GM06990 (cell line): ENCODE results near the gene TXN2.
"Not testable (repeated sequence)": the region's sequence is repeated elsewhere in the genome, so short reads cannot be mapped to it uniquely, and the experiment has no call there.

Experiments
- DNase-seq: peaks from one replicate; pipeline ENCODE4 v3.0.0-alpha.2; 2011; ENCODE audit not compliant: insufficient read length; ENCODE audit errors: extremely low read depth
- H3K27me3 ChIP-seq: replicated peaks from 2 replicates; pipeline ENCODE4 v1.6.0; 2011; ENCODE audit warnings: low read length; ENCODE audit not compliant: control insufficient read depth, insufficient read depth
- H3K36me3 ChIP-seq: 2 replicates; pipeline ENCODE4 v1.5.1; 2011; ENCODE audit warnings: low read length; ENCODE audit not compliant: control insufficient read depth, insufficient read depth
- H3K4me3 ChIP-seq: replicated peaks from 2 replicates; pipeline ENCODE4 v1.5.1; 2011; ENCODE audit warnings: low read depth, mild to moderate bottlenecking, control low read depth, low read length
- CTCF ChIP-seq: IDR thresholded peaks from 2 replicates; pipeline ENCODE4 v1.5.1; 2011; ENCODE audit warnings: low read length, control low read depth, mild to moderate bottlenecking, inconsistent platforms; ENCODE audit not compliant: insufficient read depth, poor library complexity, severe bottlenecking

The TXN2 gene

GRCh38 chr22:36456464-36456845 is 25.0 kb downstream of the TXN2 start:
- Histone ChIP-seq H3K27me3 (no peaks in the 10 kb centered on the region), H3K36me3 (no peaks in the 10 kb centered on the region), H3K4me3 (no peak overlapping the region)
- no peak for TF ChIP-seq CTCF
- no peak for DNase-seq

GRCh38 chr22:36455571-36456463 is 25.6 kb downstream of the TXN2 start:
- DNase-seq, result no peak
- no peaks in the 10 kb centered on the region for H3K27me3 ChIP-seq
- H3K4me3 ChIP-seq, result peak overlapping the region; percentile 62
- H3K36me3 ChIP-seq, result no peaks in the 10 kb centered on the region
- TF ChIP-seq CTCF, result no peak

DNA sequence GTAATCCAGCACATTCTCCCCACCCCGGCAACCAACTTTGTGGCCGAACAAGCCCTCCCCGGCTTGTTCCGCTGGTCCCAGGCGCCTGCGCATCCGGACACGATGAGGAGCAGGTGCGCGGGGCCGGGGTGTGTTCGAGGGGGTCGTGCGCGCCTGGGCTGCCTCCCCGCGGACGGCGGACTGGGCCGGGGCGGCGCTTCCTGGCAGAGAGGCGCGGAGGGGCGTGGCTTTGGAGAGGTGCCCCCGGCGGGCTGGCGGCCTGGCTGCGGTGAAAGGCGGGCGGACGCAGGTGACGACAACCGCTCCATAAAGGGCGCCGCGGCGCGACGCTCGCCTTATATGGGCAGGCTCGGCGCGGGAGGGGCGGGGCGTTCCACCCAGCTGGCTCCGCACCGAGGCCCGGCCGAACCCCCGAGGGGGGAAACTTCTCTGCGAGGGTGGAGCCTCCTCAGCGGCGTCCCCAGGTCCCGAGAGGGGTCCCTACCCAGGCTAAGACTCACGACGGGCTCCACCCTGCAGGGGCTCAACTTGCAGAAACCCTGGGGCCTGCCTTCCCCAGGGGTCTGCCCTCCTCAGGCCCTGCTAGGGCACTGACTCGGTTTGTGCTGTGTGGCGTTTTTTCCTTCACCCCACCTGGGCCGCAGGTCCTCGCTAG is 26.4 kb downstream of the TXN2 start:
- Histone ChIP-seq H3K4me3 (peak overlapping the region; percentile 62), H3K27me3 (no peaks in the 10 kb centered on the region), H3K36me3 (no peaks in the 10 kb centered on the region)
- peak; percentile 95 for DNase-seq
- TF ChIP-seq CTCF, result no peak

GRCh38 chr22:36453855-36454378 is 27.5 kb downstream of the TXN2 start:
- H3K4me3 ChIP-seq, result no peak overlapping the region
- DNase-seq, result no peak
- no peaks in the 10 kb centered on the region for H3K36me3 ChIP-seq
- H3K27me3 ChIP-seq, result no peaks in the 10 kb centered on the region
- no peak for TF ChIP-seq CTCF

DNA sequence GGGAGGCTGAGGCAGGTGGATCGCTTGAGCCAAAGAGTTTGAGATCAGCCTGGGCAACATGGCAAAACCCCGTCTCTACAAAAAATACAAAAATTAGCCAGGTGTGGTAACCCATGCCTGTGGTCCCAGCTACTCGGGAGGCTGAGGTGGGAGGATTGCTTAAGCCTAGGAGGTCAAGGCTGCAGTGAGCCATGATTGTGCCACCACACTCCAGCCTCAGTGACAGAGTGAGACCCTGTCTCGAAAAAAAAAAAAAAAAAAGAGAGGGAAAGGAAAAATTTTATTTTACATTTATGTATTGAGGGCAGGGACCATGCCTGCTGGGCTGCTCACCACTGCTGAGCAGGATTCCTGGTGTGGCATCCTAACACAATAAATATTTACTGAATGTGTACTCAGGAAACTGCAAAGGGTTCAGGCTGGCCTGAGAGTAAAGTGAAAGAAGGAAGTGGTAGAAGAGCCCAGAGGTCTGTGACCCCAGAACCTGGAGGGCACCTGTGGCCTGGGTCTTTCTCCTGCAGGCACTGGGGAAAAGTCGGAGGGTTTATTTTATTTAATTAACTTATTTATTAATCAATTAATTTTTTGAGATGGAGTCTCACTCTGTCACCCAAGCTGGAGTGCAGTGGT is 28.3 kb downstream of the TXN2 start:
- not testable (repeated sequence) for DNase-seq, H3K4me3 ChIP-seq, H3K27me3 ChIP-seq, H3K36me3 ChIP-seq
